Activated CD4-positive, alpha-beta T cell treated with anti-CD3 and anti-CD28 coated beads, Interleukin-2, amount 50 U/mL, for 24 hours (primary cell): ENCODE results near the gene LCNL1.

Source experiments
- DNase-seq, 2 donors: peaks; one replicate each; pipeline ENCODE4 v3.0.0-alpha.2; 2020; ENCODE audit warnings: low read depth in 1 of 2, low spot score in 1 of 2

The LCNL1 gene

DNA sequence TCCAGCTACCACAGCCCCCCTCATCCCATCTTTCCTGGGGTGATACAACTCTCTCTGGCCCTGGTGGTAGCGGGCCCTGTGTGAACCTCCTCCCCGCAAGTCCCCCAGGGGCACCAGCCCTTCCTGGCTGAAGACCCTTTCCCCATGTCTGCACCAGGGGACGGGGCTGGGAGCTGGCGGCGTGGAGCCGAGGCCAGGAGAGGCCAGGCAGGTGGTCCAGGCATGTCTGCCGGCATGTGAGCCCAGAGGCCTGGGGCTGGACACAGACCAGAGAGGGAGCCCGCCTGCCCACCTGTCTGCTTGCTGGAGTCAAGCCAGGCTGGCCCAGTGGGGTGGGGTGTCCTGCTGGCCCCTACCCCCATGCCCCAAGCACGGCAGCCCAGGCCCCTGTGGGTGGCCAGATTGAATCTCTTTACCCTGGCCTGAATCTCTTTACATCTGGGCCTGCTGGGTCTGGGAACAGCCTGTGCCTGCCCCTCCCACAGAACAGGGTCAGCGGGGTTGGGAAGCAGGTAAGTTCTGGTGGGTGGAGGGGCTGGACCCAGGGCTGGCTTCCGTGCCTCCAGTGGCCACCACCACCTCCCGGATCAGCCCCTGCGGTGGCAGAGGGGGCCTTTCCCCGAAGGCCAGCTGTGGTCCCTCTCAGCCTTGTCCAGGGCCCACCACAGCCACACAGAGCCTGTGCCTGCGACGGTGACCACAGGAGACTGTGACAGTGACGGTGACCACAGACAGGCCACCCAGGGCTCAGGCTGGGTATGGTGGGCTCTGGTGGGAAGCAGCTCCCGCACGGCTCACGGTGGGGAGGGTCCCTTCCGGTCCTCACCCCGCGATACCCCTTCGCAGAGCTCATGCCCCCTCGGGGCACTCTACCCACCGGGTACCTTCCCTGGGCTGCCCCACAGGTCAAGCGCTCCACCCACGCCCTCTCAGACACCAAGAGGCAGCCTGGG lies 23.6 kb upstream of the LCNL1 start:
- DNase-seq: no peak

DNA sequence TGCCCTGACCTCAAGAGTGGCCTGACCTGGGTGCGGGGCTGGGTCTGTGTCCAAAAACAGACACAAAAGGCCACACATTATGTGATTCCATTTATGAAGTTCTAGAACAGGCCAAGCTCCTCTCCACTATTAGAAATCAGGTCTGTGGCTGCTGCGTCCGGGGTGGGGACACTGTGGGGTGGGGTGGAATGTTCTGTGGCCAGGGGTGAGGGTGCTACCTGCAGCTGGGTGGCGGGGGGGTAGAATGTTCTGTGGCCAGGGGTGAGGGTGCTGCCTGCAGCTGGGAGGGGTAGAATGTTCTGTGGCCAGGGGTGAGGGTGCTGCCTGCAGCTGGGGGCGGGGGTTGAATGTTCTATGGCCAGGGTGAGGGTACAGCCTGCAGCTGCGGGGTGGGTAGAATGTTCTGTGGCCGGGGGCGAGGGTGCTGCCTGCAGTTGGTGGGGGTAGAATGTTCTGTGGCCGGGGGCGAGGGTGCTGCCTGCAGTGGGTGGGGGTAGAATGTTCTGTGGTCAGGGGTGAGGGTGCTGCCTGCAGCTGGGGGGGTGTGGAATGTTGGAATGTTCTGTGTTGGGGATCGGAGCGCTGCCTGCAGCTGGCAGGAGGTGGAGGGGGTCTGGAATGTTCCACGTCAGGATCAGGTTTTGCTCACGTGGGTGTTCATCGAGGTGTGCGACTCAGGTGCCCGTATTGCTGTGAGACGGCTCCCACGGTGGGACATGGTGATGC lies 22.4 kb upstream of the LCNL1 start:
- DNase-seq: no peak

DNA sequence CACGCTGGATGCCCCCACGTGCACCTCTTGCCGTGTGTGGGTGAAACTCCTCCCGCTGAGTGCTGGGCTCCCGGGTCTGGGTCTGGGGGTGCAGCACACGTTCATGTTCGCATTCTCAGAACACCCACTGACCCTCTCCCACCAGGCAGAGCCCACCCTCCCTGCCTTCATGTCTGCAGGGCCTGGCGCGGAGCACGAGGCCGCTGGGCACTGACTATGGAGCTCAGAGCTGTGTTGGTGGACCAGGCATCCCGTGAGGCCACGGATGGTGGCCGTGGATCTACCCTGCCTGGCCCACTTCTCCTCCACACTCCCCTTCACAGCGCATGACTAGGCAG lies 21.9 kb upstream of the LCNL1 start:
- no peak for DNase-seq

DNA sequence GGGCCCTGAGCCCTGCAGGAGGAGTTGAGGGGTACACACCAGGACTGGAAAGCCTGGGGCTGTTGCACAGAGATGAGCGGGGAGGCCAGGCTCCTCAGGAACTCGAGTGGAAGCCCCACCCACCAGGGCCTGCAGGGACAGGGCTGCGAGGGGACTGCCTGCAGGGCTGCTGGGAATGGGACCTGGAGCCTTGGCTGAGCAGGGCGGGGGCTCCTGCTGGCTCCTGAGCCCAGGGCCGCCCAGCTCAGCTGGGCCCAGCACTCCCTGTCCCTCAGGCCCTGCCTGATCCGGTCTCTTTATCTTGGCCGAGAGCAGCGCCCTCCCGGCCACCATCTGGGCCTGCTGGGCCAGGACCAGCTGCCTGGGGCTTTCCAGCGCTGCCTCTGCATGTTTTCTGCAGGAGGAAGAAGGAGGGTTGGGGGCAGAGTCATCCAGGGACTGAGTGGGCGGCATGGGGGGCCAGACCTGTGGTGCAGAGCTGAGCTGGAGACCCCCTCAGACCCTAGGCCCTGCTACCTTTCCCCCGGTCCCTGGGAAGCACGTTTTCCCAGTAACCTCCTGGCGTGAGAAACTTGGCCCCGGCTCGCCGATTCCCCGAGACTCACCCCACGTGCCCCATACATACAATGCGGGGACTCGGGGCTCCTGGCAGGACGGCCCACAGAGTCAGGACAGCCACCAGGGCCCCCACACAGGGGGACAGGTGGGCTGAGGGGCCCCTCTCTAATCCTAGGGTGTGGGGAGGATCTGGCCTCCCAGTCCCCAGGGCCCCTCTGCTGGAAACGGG lies 21.3 kb upstream of the LCNL1 start:
- DNase-seq: no peak

DNA sequence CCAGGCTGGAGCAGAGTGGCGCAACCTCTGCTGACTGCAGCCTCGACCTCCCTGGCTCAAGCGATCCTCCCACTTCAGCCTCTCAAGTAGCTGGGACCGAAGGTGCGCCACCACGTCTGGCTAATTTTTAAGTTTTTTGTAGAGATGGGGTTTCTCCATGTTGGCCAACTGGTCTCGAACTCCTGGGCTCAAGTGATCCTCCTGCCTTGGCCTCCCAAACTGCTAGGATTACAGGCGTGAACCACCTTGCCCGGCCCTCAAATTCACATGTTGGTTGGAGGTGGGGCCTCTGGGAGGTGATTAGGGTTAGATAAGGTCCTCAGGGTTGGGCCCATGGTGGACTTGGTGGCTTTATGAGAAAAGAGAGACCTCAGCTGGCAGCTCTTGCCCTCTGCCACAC lies 20.6 kb upstream of the LCNL1 start:
- DNase-seq: no peak

DNA sequence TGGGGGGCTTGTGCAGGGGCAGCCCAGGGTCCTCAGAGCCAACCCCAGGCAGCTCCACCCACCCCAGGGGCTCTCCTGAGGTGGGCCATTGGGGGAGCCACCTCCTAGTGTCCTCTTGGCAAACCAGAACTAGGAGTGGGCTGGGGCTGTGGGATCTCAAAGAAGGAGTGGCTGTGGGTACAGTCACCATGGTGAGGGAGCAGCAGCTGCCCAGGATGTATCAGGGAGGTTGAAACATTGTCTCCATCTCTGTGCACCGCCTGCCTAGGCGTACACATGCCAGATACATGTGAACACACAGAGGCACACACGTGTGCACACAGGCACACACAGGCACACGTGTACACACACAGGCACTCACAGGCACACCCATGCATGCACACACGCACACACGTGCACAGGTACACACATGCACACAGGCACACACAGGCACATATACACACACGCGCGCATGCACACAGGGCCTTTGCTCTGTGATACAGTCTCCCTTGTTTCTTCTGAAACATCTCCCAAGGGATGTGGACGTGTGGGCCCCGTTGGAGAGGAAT lies 20.0 kb upstream of the LCNL1 start:
- DNase-seq: no peak

DNA sequence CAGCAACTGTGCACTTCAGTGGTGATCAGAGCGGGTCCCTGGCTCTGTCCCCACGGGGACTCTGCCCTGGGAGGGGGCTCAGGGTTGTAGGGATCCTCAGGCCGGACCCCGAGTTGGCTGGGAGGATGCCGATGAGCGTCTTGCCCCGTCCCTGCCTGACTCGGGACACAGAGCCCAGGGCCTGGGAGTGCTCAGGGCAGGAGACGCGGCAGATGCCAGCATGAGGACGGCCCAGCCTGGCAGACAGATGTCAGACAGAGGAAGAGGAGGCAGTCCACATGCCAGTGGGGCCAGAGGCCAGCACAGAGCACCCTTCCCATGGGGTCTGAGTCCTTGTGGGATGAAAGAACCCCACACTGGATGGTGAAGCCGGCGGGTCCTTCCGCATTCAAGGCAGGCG lies 19.5 kb upstream of the LCNL1 start:
- DNase-seq: no peak

DNA sequence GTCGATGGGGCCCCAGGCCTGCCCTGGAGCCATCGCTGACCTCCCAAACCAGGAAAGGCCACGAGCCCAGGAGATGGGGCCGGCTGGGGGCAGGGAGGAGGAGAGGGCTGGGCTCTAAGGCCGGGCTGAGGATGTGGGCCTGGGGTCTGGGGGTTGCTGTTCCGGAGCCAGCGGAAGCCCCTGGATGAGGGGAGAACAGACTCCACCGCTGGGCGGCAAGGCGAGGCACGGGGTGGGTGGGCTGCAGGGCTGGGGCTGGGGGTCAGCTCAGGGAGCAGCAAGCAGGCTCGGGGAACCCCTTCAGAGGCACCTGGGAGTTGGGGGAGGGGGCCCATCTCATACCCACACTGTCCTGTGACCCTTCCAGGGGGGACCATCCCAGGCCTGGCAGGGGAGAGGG lies 19.0 kb upstream of the LCNL1 start:
- DNase-seq: no peak

DNA sequence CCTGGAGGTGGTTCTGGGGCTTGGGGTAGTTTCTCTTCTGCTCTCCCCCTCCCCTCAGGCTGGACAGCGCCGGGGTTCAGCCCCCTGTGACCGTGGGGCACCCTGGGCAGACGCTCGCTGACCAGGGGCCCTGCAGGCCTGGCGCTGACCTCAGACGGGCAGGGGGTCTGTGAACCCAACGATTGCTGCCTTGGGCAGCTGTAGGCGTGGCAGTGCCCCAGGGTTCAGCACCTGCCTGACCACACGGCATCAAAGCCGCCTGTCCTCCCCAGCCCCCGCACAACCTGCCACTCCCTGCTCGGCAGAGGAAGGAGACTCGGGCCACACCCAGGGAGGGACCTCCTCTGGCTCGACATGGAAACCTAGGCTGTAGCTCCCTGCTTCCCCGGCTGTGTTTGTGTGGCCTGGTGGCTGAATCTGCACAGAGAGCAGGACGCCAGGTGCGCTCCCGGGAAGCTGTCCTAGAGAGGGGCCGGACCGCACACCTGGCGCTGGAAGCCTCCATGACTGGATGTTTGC lies 18.6 kb upstream of the LCNL1 start:
- DNase-seq: no peak

DNA sequence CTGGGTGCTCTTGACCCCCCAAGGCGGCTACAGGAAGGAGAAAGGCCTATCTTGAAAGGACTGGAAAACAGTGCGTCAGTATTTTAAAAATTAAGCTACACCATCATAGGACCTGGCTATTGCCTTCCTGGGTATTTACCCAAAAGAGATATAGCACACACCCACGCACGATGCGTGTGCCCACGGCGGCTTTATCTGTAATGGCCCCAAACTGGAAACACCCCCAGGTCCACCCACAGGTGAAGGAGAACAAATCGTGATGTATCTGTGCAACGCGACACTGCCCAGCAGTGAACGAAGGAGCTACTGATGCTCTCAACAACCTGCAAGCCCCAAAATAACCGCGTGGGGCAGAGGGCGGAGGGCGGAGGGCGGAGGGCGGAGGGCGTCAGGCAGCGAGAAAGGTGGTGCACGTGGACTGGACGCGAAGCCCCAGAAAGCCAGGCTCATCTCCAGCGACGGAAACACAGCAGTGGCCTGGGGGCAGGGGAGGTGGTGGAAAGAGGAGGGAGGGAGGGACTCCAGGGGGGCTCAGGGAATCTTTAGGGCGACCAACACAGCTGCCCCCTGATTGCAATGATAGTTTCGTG lies 17.9 kb upstream of the LCNL1 start:
- no peak for DNase-seq

DNA sequence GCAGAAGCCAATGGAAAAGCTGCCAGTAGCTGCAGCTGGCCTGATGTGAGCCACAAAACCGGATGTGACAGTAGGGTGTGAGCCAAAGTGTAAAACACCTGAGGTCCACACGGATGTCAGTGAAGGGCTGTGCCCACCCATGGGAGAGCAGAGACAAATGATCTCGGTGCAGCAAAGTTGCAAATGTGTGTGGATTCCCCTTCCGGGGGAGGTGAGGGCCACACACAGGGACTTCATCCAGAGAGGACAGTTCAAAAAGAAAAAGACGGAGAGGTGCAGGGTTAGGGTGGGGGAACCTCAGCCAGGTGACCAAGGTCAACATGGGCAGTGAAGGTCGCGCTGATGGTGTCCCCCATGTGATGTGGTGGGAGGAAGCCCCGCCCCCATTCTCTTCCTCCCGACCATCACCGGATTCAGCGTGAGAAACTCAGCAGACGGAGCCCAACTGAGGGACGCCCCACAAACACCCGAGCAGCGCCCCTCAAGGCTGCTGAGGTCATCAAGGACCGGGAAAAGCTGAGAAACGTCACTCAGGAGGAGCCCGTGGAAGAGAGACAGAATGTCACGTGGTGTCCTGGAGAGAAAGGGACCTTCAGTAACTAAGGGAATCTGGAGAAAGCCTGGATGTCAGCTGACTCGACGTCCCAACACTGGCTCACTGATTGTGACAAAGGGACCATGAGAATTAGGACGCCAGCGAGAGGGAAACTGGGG lies 16.9 kb upstream of the LCNL1 start:
- no peak for DNase-seq

DNA sequence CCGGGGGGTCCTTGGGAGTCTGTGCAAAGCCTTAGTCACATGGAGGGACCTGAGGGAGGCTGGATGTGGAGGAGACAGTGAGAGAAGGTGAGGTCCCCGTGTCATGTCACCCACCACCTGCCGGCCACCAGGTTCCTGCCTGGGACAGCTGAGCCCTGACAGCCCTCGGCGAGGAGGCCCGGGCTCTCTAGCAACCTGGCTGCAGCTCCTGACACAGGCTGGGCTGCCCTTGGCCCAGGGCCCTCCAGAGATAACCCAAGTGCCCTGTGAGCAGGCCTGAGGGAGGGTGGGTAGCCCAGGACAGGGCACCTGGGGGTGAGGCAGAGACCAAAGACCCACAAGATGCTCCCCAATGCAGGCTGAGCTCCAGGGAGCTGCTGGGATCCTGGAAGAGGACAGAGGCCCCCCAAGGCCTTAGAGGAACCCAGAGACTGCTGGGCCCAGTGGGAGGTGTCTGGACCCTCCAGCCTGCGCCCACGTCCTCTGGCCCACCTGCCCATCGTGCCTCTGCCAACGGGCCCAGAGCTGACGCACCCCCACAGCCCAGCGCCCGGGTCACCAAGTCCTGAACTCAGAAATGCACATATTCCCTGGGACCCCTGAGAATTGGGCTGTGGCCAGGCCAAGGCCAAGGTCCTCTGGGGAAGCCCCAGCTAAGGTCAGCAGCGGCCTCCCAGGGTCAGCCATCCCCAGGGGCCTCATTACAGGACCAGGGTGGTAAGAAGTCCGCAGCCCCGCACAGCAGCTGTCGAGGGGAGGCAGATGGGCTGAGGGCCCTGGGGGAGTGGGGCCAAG lies 14.3 kb upstream of the LCNL1 start:
- no peak for DNase-seq

DNA sequence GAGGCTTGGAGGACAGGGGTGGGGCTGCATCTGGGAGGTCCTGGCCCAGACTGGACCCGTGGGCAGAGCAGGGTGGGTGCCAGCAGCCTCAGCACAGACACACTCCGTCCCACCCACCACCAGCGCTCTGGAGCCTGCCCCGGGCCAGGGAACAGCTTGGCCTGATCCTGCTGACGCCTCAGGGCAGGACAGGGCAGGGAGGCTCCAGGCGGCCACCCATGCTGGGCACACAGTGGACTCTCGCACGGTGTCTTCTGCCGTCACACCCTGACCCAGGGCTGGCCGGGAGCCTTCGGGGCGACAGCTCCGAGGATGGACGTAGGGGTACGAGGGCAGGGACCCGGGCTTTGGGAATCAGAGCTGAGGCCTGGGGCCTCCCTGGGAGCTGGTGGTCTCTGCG lies 13.6 kb upstream of the LCNL1 start:
- DNase-seq: no peak

DNA sequence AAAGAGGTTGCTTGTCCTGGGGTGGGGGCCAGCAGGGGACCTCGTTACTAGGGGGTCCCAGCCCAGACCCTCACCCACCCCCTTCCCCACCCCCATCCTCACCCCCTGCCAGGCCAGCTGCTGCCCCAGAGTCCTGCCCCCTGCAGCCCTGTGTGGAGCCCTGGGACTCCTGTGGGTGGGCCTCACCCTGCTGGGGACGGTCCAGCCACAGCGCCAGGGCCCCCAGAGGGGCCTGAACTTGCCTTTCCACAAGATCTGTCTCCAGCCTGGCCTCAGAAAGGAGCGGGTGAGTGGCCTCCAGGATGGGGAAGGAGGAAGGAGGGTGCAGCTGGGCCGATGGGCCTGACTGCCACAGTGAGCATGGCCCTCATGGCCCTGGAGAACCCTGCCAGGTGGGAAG lies 13.0 kb upstream of the LCNL1 start:
- no peak for DNase-seq

DNA sequence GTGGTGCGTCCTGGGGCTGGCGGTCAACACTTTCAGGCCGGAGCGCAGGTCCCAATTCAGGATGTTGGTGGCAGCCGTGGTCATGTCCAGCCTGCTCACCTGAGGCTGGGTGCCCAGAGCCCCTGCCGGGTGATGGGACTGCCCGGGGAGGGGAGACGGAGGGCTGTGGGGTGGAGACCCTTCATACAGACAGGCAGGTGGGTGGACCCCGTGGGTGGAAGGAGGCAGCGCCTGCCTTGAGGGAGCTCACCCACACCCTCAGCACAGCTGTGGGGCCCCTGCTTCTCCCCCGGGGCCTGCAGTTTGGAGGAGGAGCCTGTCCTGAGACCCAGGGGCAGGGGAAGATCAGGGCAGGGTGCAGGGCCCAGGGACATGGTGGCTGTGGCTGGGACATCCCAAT lies 12.4 kb upstream of the LCNL1 start:
- DNase-seq: no peak

DNA sequence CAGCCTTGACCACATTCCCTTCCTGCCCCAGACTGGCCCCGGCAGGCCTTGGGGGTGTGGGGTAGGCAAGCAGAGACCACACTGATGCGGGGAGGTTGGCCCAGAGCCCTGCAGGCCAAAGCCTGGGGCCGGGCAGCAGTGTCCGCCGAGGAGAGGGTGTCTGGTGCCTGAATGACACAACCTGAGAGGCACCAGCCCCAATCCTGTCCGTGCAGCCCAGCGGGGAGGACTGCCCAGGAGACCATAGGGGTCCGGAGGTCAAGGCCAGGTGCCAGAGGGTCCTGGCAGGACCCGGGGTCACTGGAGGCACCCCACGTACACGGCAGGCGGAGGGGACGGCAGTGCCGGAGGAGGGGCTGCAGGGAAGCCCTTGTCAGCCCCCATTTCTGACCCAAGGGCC lies 11.0 kb upstream of the LCNL1 start:
- no peak for DNase-seq

DNA sequence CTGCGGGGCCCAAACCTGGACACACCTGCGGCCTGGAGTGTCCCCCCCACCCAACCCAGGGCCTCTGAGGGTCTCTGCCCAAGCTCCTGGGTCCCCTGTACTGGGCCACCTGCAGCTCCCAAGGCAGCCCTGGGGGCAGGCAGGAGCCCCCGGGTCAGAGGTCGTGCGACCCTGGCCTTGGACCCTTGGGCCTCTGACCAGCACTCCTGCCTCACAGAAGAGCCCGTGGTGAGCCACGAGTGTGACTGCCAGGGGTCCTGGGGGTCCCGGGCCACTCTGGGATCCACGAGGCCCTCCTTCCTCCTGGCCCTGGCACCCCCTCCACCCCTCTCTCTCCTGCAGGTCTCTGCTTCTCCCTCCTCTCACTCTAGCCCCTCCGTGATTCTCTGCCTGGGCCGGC lies 10.5 kb upstream of the LCNL1 start:
- no peak for DNase-seq

DNA sequence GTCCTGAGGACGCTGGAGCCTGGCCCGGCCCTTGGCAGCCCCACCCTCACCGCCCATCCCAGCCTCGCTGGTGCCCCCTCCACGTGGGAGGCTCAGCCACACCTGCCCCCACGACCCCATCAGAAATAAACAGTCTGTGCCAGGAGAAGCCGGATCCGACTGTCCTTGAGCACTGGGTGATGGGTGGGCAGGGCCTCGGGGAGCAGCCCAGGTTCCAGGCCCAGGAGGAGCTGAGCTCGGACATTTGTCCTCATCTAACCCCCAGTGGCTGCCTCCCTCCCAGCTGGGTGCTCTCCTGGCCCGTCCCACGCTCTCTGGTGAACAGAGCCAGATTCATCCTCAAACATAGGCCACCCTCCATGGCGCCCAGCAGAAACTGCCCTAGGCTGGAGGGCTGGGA lies 10.1 kb upstream of the LCNL1 start:
- no peak for DNase-seq
